HepG2 (cell line): ENCODE data around the gene RBM8A. TPM values are rescaled to one million over a fixed set of nuclear protein-coding genes. Genes with fewer than 3 reads are reported as not detected.

Experiments
- FOXK1 ChIP-seq: sonication (generic); formaldehyde crosslinking; IDR thresholded peaks from 2 replicates; pipeline ENCODE4 v1.4.0; 2020; ENCODE audit warnings: low read depth, missing genetic modification reagents, borderline replicate concordance
- IRF2 ChIP-seq: IDR thresholded peaks from 2 replicates; pipeline ENCODE4 v1.6.1; 2018; ENCODE audit warnings: missing genetic modification reagents, missing compliant biosample characterization
- ISX ChIP-seq: sonication (generic); formaldehyde crosslinking; conservative IDR thresholded peaks from 2 replicates; pipeline ENCODE4 v1.5.0; 2020; ENCODE audit warnings: missing genetic modification reagents
- NBN ChIP-seq: fragments of 450-650 bp; conservative IDR thresholded peaks from 2 replicates; pipeline ENCODE4 v1.6.1; 2017
- NCOA5 ChIP-seq: sonication (generic); formaldehyde crosslinking; IDR thresholded peaks from 2 replicates; pipeline ENCODE4 v1.4.0; 2020; ENCODE audit warnings: missing genetic modification reagents
- NFE2L1 ChIP-seq: sonication (generic); formaldehyde crosslinking; IDR thresholded peaks from 2 replicates; pipeline ENCODE4 v1.4.0; 2020; ENCODE audit warnings: missing genetic modification reagents, mild to moderate bottlenecking, borderline replicate concordance
- PRMT3 ChIP-seq: sonication (generic); formaldehyde crosslinking; IDR thresholded peaks from 2 replicates; pipeline ENCODE4 v1.8.1; 2022; ENCODE audit warnings: low read depth, mild to moderate bottlenecking, moderate library complexity, missing genetic modification reagents, borderline replicate concordance
- RBFOX2 ChIP-seq: fragments of 200-400 bp; formaldehyde crosslinking; IDR thresholded peaks from 2 replicates; pipeline ENCODE4 v1.6.1; 2017; ENCODE audit warnings: low read depth, mild to moderate bottlenecking, low read length
- TBX3 ChIP-seq: fragments of 450-650 bp; IDR thresholded peaks from 2 replicates; pipeline ENCODE4 v1.6.1; 2017; ENCODE audit warnings: antibody characterized with exemption, mild to moderate bottlenecking, inconsistent platforms, borderline replicate concordance
- TCF12 ChIP-seq, 2 experiments: fragments of 450-650 bp in 1 of 2; sonication (generic) in 1 of 2; formaldehyde crosslinking in 1 of 2; IDR thresholded peaks; 2 replicates each; pipeline versions ENCODE4 v1.6.1 to v1.8.0; 2017 to 2022; ENCODE audit warnings: antibody characterized with exemption in 1 of 2, mild to moderate bottlenecking in 1 of 2, missing genetic modification reagents in 1 of 2, moderate library complexity in 1 of 2
- TP53 ChIP-seq: sonication (generic); formaldehyde crosslinking; conservative IDR thresholded peaks from 2 replicates; pipeline ENCODE4 v1.4.0; 2020; ENCODE audit warnings: missing genetic modification reagents
- ZFP36L1 ChIP-seq: sonication (generic); formaldehyde crosslinking; IDR thresholded peaks from 2 replicates; pipeline ENCODE4 v1.8.0; 2022; ENCODE audit warnings: mild to moderate bottlenecking, missing genetic modification reagents, moderate library complexity
- ZFP90 ChIP-seq: sonication (generic); formaldehyde crosslinking; IDR thresholded peaks from 2 replicates; pipeline ENCODE4 v1.8.0; 2022; ENCODE audit warnings: missing genetic modification reagents, mild to moderate bottlenecking, inconsistent platforms, borderline replicate concordance
- ZNF10 ChIP-seq: sonication (generic); formaldehyde crosslinking; IDR thresholded peaks from 2 replicates; pipeline ENCODE4 v1.4.0; 2020; ENCODE audit warnings: mild to moderate bottlenecking, low read depth, missing genetic modification reagents, borderline replicate concordance
- ZNF335 ChIP-seq: sonication (generic); formaldehyde crosslinking; IDR thresholded peaks from 2 replicates; pipeline ENCODE4 v1.4.0; 2020; ENCODE audit warnings: missing genetic modification reagents
- ZNF446 ChIP-seq: sonication (generic); formaldehyde crosslinking; IDR thresholded peaks from 2 replicates; pipeline ENCODE4 v1.5.0; 2020; ENCODE audit warnings: mild to moderate bottlenecking, missing genetic modification reagents
- ZNF543 ChIP-seq: sonication (generic); formaldehyde crosslinking; IDR thresholded peaks from 2 replicates; pipeline ENCODE4 v1.4.0; 2020; ENCODE audit warnings: mild to moderate bottlenecking, missing genetic modification reagents
- polyA plus RNA-seq, 8 experiments: library from polyadenylated mRNA; depleted of rRNA in 3 of 8; stranded (reverse) in 7 of 8; unstranded in 1 of 8; fragments of >200 nt; fragmentation: Illumina TruSeq in 4 of 8; extraction: Trizol in 4 of 8; gene quantifications; 2 replicates each; pipeline versions ENCODE4 v1.2.1 to v1.2.3, GENCODE V29; 2011 to 2016; ENCODE audit warnings: low read depth in 4 of 8, missing spikeins in 1 of 8, mixed read lengths in 1 of 8; ENCODE audit not compliant: insufficient read depth in 1 of 8
- total RNA-seq, 5 experiments: library from RNA; depleted of rRNA; stranded (reverse); fragments of >200 nt; fragmentation: Illumina TruSeq; extraction: Trizol; gene quantifications; 2 replicates each; pipeline ENCODE4 v1.2.3, GENCODE V29; 2016; ENCODE audit warnings: low read depth in 1 of 5
- TF ChIP-seq, protein P1 (sequence below): IDR thresholded peaks from 2 replicates; pipeline ENCODE4 v1.6.1; 2016; ENCODE audit warnings: low read depth
- TF ChIP-seq, protein P2 (sequence below): sonication (generic); formaldehyde crosslinking; IDR thresholded peaks from 2 replicates; pipeline ENCODE4 v1.9.0; 2022; ENCODE audit warnings: low read depth, missing genetic modification reagents
- TF ChIP-seq, protein P3 (sequence below): sonication (generic); formaldehyde crosslinking; IDR thresholded peaks from 2 replicates; pipeline ENCODE4 v1.4.0; 2020; ENCODE audit warnings: missing genetic modification reagents, borderline replicate concordance
- TF ChIP-seq, protein P4 (sequence below): sonication (generic); formaldehyde crosslinking; IDR thresholded peaks from 2 replicates; pipeline ENCODE4 v1.4.0; 2020; ENCODE audit warnings: missing genetic modification reagents, mild to moderate bottlenecking, borderline replicate concordance

RBM8A gene
- total and polyA plus RNA-seq, 2 of the 13 experiments (the other 11 are each of a cell fraction or from before 2014, with no cell fraction given) = 106 to 162 TPM

DNA sequence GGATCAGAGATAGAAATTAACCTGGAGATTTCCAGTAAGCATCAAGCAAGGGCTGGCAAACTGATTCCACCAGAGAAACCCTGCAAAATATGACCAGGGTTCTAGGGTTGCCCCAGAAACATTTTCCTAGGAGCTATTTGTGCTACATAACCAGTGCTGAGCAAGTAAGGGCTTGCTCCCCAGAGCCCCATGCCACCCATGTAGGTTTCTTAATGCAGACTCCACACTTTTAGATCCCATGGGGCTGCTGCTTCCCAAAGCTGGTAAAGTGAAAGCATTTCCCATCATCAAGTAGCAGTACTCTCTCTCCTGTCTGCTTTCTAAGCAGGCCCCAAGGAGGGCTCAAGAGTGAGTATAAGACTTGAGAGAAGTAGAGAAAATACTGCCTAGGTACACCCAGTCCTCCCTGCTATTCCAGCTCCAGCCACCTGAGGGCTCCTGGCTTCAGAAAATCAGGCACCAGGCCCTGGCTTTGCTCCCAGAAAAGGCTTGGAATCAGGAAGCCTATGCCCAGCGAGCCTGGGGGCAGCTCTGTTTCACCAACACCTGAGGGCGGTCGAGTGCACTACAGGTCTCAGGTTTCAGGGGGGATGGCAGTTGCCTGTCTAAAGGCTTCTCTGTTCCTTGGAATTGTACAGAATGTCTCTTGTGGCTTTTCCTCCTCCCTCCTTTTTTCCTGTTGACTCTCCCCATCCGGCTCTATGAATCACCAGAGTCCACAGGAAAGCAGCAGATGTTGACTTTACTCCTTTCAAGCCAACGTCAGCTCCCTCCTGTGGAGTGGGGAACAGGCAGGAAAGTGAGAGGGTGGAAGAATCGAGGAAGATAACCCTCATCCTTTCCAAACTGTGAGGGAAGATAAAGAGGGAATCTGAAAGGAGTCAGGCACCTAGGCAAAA, 35.4 kb downstream of the RBM8A start (continued):
- TF ChIP-seq RBFOX2 = no peak
- no peak for TF ChIP-seq ZNF543 (CRISPR knock-in tag)
- TF ChIP-seq ZFP90 (CRISPR knock-in tag) = peak; percentile 72; the same call in 1 of the 2 replicates
- TF ChIP-seq TCF12 (IDR thresholded peaks at IDR 0.05) = no peak
- TF ChIP-seq TCF12 (CRISPR knock-in tag; IDR thresholded peaks at IDR 0.05) = no peak
- no peak for TF ChIP-seq NCOA5 (CRISPR knock-in tag)
- TF ChIP-seq ZNF446 (CRISPR knock-in tag) = no peak
- 0 out of 2 replicates have a peak, but pooled peaks have one; percentile 32 for TF ChIP-seq ISX
- TF ChIP-seq, protein P1, sequence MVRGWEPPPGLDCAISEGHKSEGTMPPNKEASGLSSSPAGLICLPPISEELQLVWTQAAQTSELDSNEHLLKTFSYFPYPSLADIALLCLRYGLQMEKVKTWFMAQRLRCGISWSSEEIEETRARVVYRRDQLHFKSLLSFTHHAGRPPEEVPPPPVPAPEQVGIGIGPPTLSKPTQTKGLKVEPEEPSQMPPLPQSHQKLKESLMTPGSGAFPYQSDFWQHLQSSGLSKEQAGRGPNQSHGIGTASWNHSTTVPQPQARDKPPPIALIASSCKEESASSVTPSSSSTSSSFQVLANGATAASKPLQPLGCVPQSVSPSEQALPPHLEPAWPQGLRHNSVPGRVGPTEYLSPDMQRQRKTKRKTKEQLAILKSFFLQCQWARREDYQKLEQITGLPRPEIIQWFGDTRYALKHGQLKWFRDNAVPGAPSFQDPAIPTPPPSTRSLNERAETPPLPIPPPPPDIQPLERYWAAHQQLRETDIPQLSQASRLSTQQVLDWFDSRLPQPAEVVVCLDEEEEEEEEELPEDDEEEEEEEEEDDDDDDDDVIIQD (CRISPR knock-in tag) = peak; percentile 80; the same call in 1 of the 2 replicates
- no peak for TF ChIP-seq TBX3
- TF ChIP-seq, protein P2, sequence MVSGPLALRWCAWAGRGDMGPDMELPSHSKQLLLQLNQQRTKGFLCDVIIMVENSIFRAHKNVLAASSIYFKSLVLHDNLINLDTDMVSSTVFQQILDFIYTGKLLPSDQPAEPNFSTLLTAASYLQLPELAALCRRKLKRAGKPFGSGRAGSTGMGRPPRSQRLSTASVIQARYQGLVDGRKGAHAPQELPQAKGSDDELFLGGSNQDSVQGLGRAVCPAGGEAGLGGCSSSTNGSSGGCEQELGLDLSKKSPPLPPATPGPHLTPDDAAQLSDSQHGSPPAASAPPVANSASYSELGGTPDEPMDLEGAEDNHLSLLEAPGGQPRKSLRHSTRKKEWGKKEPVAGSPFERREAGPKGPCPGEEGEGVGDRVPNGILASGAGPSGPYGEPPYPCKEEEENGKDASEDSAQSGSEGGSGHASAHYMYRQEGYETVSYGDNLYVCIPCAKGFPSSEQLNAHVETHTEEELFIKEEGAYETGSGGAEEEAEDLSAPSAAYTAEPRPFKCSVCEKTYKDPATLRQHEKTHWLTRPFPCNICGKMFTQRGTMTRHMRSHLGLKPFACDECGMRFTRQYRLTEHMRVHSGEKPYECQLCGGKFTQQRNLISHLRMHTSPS (CRISPR knock-in tag) = peak; percentile 49; the same call in 1 of the 2 replicates
- TF ChIP-seq IRF2 (CRISPR knock-in tag) = peak; percentile 77; the same call in 1 of the 2 replicates
- TF ChIP-seq NBN = no peak
- peak; percentile 69; the same call in 1 of the 2 replicates for TF ChIP-seq PRMT3 (CRISPR knock-in tag)
- peak; percentile 65; the same call in 1 of the 2 replicates for TF ChIP-seq ZFP36L1 (CRISPR knock-in tag)
- TF ChIP-seq NFE2L1 = no peak
- no peak for TF ChIP-seq ZNF10 (CRISPR knock-in tag)
- TF ChIP-seq, protein P3, sequence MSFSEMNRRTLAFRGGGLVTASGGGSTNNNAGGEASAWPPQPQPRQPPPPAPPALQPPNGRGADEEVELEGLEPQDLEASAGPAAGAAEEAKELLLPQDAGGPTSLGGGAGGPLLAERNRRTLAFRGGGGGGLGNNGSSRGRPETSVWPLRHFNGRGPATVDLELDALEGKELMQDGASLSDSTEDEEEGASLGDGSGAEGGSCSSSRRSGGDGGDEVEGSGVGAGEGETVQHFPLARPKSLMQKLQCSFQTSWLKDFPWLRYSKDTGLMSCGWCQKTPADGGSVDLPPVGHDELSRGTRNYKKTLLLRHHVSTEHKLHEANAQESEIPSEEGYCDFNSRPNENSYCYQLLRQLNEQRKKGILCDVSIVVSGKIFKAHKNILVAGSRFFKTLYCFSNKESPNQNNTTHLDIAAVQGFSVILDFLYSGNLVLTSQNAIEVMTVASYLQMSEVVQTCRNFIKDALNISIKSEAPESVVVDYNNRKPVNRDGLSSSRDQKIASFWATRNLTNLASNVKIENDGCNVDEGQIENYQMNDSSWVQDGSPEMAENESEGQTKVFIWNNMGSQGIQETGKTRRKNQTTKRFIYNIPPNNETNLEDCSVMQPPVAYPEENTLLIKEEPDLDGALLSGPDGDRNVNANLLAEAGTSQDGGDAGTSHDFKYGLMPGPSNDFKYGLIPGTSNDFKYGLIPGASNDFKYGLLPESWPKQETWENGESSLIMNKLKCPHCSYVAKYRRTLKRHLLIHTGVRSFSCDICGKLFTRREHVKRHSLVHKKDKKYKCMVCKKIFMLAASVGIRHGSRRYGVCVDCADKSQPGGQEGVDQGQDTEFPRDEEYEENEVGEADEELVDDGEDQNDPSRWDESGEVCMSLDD (CRISPR knock-in tag) = 0 out of 2 replicates have a peak, but pooled peaks have one; percentile 57
- 0 out of 2 replicates have a peak, but pooled peaks have one; percentile 32 for TF ChIP-seq ZNF335
- TF ChIP-seq TP53 (CRISPR knock-in tag) = peak; percentile 78; the same call in 1 of the 2 replicates
- peak; percentile 88; the same call in 1 of the 2 replicates for TF ChIP-seq FOXK1 (CRISPR knock-in tag)
- TF ChIP-seq, protein P4, sequence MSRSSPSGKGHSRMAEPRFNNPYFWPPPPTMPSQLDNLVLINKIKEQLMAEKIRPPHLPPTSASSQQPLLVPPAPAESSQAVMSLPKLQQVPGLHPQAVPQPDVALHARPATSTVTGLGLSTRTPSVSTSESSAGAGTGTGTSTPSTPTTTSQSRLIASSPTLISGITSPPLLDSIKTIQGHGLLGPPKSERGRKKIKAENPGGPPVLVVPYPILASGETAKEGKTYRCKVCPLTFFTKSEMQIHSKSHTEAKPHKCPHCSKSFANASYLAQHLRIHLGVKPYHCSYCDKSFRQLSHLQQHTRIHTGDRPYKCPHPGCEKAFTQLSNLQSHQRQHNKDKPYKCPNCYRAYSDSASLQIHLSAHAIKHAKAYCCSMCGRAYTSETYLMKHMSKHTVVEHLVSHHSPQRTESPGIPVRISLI (CRISPR knock-in tag) = no peak
